ENCODE results near the gene SORCS3.

SORCS3 gene

GRCh38 chr10:104614245-104614831 lies 26.8 kb upstream of the SORCS3 start:
- no peaks in the 10 kb centered on the region for H3K36me3 ChIP-seq (ENCODE audit: control insufficient read depth, low read length)
- no peaks in the 10 kb centered on the region for H3K4me1 ChIP-seq (ENCODE audit: control insufficient read depth, low read length)
- no peaks in the 10 kb centered on the region for H3F3A ChIP-seq (ENCODE audit: control insufficient read depth, insufficient read depth)
- H3K79me2 ChIP-seq (ENCODE audit: control insufficient read depth, low read length): no peaks in the 10 kb centered on the region
- no peak overlapping the region for H3K4me3 ChIP-seq (ENCODE audit: low read length)
- H3K27ac ChIP-seq (ENCODE audit: low read depth, low read length): no peak overlapping the region
- H4K20me1 ChIP-seq (ENCODE audit: control insufficient read depth, insufficient read depth, low read depth, low read length): no peaks in the 10 kb centered on the region
- TF ChIP-seq CTCF (IDR thresholded peaks at IDR 0.05; ENCODE audit: low read depth, low read length, poor library complexity, severe bottlenecking) (peak; percentile 74), EZH2phosphoT487 (IDR thresholded peaks at IDR 0.05; ENCODE audit: borderline replicate concordance, low read length) (no peak)
- H3K9me3 ChIP-seq (ENCODE audit: control insufficient read depth, insufficient read depth, low read length): no peaks in the 10 kb centered on the region
- no peak overlapping the region for H3K4me2 ChIP-seq (ENCODE audit: low read length)
- no peaks in the 10 kb centered on the region for H3K27me3 ChIP-seq (ENCODE audit: control insufficient read depth, low read length)
- H3K9me2 ChIP-seq (replicated peaks; ENCODE audit: control insufficient read depth, low read length): no peaks in the 10 kb centered on the region

GRCh38 chr10:104615136-104615535 lies 26.0 kb upstream of the SORCS3 start:
- H3F3A ChIP-seq (ENCODE audit: control insufficient read depth, insufficient read depth): no peaks in the 10 kb centered on the region
- no peaks in the 10 kb centered on the region for H4K20me1 ChIP-seq (ENCODE audit: control insufficient read depth, insufficient read depth, low read depth, low read length)
- H3K36me3 ChIP-seq (ENCODE audit: control insufficient read depth, low read length): no peaks in the 10 kb centered on the region
- TF ChIP-seq EZH2phosphoT487 (IDR thresholded peaks at IDR 0.05; ENCODE audit: borderline replicate concordance, low read length) (no peak), CTCF (IDR thresholded peaks at IDR 0.05; ENCODE audit: low read depth, low read length, poor library complexity, severe bottlenecking) (no peak)
- H3K79me2 ChIP-seq (ENCODE audit: control insufficient read depth, low read length): no peaks in the 10 kb centered on the region
- no peaks in the 10 kb centered on the region for H3K9me3 ChIP-seq (ENCODE audit: control insufficient read depth, insufficient read depth, low read length)
- H3K4me3 ChIP-seq (ENCODE audit: low read length): no peak overlapping the region
- H3K27me3 ChIP-seq (ENCODE audit: control insufficient read depth, low read length): no peaks in the 10 kb centered on the region
- no peak overlapping the region for H3K27ac ChIP-seq (ENCODE audit: low read depth, low read length)
- no peak overlapping the region for H3K4me2 ChIP-seq (ENCODE audit: low read length)
- H3K4me1 ChIP-seq (ENCODE audit: control insufficient read depth, low read length): no peaks in the 10 kb centered on the region
- no peaks in the 10 kb centered on the region for H3K9me2 ChIP-seq (replicated peaks; ENCODE audit: control insufficient read depth, low read length)

- no peaks in the 10 kb centered on the region for H3K27me3 ChIP-seq (ENCODE audit: control insufficient read depth, low read length)
- no peak overlapping the region for H3K4me3 ChIP-seq (ENCODE audit: low read length)
- no peaks in the 10 kb centered on the region for H3K4me1 ChIP-seq (ENCODE audit: control insufficient read depth, low read length)
These were observed 23.3 kb upstream of the SORCS3 start for GRCh38 chr10:104617831-104618230.

More at GRCh38 chr10:104617831-104618230, 23.3 kb upstream of the SORCS3 start:
- no peaks in the 10 kb centered on the region for H3K9me2 ChIP-seq (replicated peaks; ENCODE audit: control insufficient read depth, low read length)
- no peaks in the 10 kb centered on the region for H3K79me2 ChIP-seq (ENCODE audit: control insufficient read depth, low read length)
- TF ChIP-seq EZH2phosphoT487 (IDR thresholded peaks at IDR 0.05; ENCODE audit: borderline replicate concordance, low read length) (no peak), CTCF (IDR thresholded peaks at IDR 0.05; ENCODE audit: low read depth, low read length, poor library complexity, severe bottlenecking) (no peak)
- no peaks in the 10 kb centered on the region for H3F3A ChIP-seq (ENCODE audit: control insufficient read depth, insufficient read depth)
- no peaks in the 10 kb centered on the region for H4K20me1 ChIP-seq (ENCODE audit: control insufficient read depth, insufficient read depth, low read depth, low read length)
- H3K27ac ChIP-seq (ENCODE audit: low read depth, low read length): no peak overlapping the region
- H3K4me2 ChIP-seq (ENCODE audit: low read length): no peak overlapping the region
- no peaks in the 10 kb centered on the region for H3K9me3 ChIP-seq (ENCODE audit: control insufficient read depth, insufficient read depth, low read length)
- no peaks in the 10 kb centered on the region for H3K36me3 ChIP-seq (ENCODE audit: control insufficient read depth, low read length)
